Activated CD8-positive, alpha-beta T cell treated with anti-CD3 and anti-CD28 coated beads for 36 hours (primary cell): ENCODE data around the gene KRTAP5-11. TPM values are rescaled to one million over a fixed set of nuclear protein-coding genes. Genes with fewer than 3 reads are reported as not detected.
"Not testable (repeated sequence)": the region's sequence is repeated elsewhere in the genome, so short reads cannot be mapped to it uniquely, and the experiment has no call there.

ENCODE experiments used
- ATAC-seq: fragments of 200-7000 bp; cut with Tn5 transposase; one replicate; pipeline ENCODE4 v1.10.0; 2021; ENCODE audit warnings: mild to moderate bottlenecking, moderate library complexity
- CTCF ChIA-PET: fragments of 350-600 bp; sonication (Branson Sonifier 250); formaldehyde crosslinking; loops from one replicate; lab custom pipeline; 2021; ENCODE audit warnings: antibody characterized with exemption; lab: Charles Lee
- POLR2A ChIA-PET: fragments of 350-600 bp; sonication (Branson Sonifier 250); formaldehyde crosslinking; loops from one replicate; lab custom pipeline; 2021; ENCODE audit warnings: antibody characterized with exemption; lab: Charles Lee
- DNase-seq: peaks from one replicate; pipeline ENCODE4 v3.0.0-alpha.2; 2020
- H3K27ac Mint-ChIP-seq: one replicate; pipeline ENCODE4 v1.8.0; 2021; ENCODE audit warnings: mild to moderate bottlenecking, mixed read lengths
- H3K27me3 Mint-ChIP-seq: one replicate; pipeline ENCODE4 v1.8.0; 2021; ENCODE audit warnings: mixed read lengths
- H3K36me3 Mint-ChIP-seq: one replicate; pipeline ENCODE4 v1.8.0; 2021; ENCODE audit warnings: low read depth, mixed read lengths
- H3K4me1 Mint-ChIP-seq: one replicate; pipeline ENCODE4 v1.8.0; 2021; ENCODE audit warnings: low read depth, mixed read lengths
- H3K4me3 Mint-ChIP-seq: one replicate; pipeline ENCODE4 v1.8.0; 2021; ENCODE audit warnings: mild to moderate bottlenecking, moderate library complexity, mixed read lengths
- H3K9me3 Mint-ChIP-seq: one replicate; pipeline ENCODE4 v1.8.0; 2021; ENCODE audit warnings: mixed read lengths
- CTCF ChIP-seq: fragments of 200-600 bp; IDR thresholded peaks from one replicate; pipeline ENCODE4 v1.8.0; 2022; ENCODE audit warnings: antibody characterized with exemption, mild to moderate bottlenecking
- intact Hi-C: fragments of 100-400 bp; cut with micrococcal nuclease; formaldehyde crosslinking; loops from one replicate; pipeline ENCODE4 v1.10.0; 2022
- total RNA-seq, 2 experiments: library from RNA; stranded (reverse); gene quantifications; one replicate each; pipeline ENCODE4 v1.2.3, GENCODE V29; 2021

Gene KRTAP5-11
- total RNA-seq, 2 experiments from 2014 or later: not detected

GRCh38 chr11:71575723-71576424, 6.8 kb downstream of the KRTAP5-11 start:
- Mint-ChIP-seq H3K4me1 (peaks cover 4% of the 10 kb centered on the region), H3K36me3 (no peaks in the 10 kb centered on the region), H3K4me3 (no peak overlapping the region), H3K27ac (no peak overlapping the region), H3K27me3 (peaks cover 4% of the 10 kb centered on the region), H3K9me3 (no peaks in the 10 kb centered on the region)
- ChIA-PET POLR2A (no interaction called here), CTCF (no interaction called here)
- intact Hi-C loops: no loop called here
- ATAC-seq: no peak
- DNase-seq: no peak
- TF ChIP-seq CTCF: no peak

GRCh38 chr11:71574418-71574817, 8.3 kb downstream of the KRTAP5-11 start:
- POLR2A ChIA-PET: no interaction called here
- Mint-ChIP-seq H3K36me3 (no peaks in the 10 kb centered on the region), H3K27me3 (peaks cover 3% of the 10 kb centered on the region), H3K27ac (no peak overlapping the region), H3K4me3 (no peak overlapping the region), H3K9me3 (no peaks in the 10 kb centered on the region), H3K4me1 (no peaks in the 10 kb centered on the region)
- intact Hi-C loops: no loop called here
- TF ChIP-seq CTCF: no peak
- no peak for ATAC-seq
- CTCF ChIA-PET: interaction anchor here (0.7 kb wide), 1 partner anchor 11 kb away, joined by 3 read pairs; no protein-coding TSS in a partner anchor
- DNase-seq: no peak

GRCh38 chr11:71572811-71573210, 9.9 kb downstream of the KRTAP5-11 start:
- no peak for DNase-seq
- Mint-ChIP-seq H3K4me1 (no peaks in the 10 kb centered on the region), H3K27me3 (peaks cover 3% of the 10 kb centered on the region), H3K4me3 (no peak overlapping the region), H3K27ac (no peak overlapping the region), H3K36me3 (no peaks in the 10 kb centered on the region), H3K9me3 (no peaks in the 10 kb centered on the region)
- CTCF ChIA-PET: no interaction called here
- TF ChIP-seq CTCF: no peak
- POLR2A ChIA-PET: no interaction called here
- intact Hi-C loops: no loop called here
- no peak for ATAC-seq

- H3K27me3 Mint-ChIP-seq, POLR2A ChIA-PET, H3K4me1 Mint-ChIP-seq, intact Hi-C loops, H3K9me3 Mint-ChIP-seq, ATAC-seq, H3K4me3 Mint-ChIP-seq, H3K36me3 Mint-ChIP-seq, H3K27ac Mint-ChIP-seq, CTCF ChIA-PET, DNase-seq: not testable (repeated sequence)
Observed at GRCh38 chr11:71571101-71571850, 11.4 kb downstream of the KRTAP5-11 start.

- Mint-ChIP-seq H3K27me3 (peaks cover 18% of the 10 kb centered on the region), H3K27ac (no peak overlapping the region), H3K9me3 (no peaks in the 10 kb centered on the region), H3K36me3 (no peaks in the 10 kb centered on the region), H3K4me1 (no peaks in the 10 kb centered on the region), H3K4me3 (no peak overlapping the region)
- ChIA-PET POLR2A (no interaction called here), CTCF (no interaction called here)
- intact Hi-C loops: no loop called here
- no peak for DNase-seq
- no peak for TF ChIP-seq CTCF
- no peak for ATAC-seq
Observed at GRCh38 chr11:71568704-71569349, 13.8 kb downstream of the KRTAP5-11 start.

- H3K9me3 Mint-ChIP-seq, intact Hi-C loops, POLR2A ChIA-PET, H3K4me3 Mint-ChIP-seq, H3K4me1 Mint-ChIP-seq, H3K27ac Mint-ChIP-seq, CTCF ChIA-PET, H3K36me3 Mint-ChIP-seq, ATAC-seq, DNase-seq: not testable (repeated sequence)
- peaks cover 26% of the 10 kb centered on the region for H3K27me3 Mint-ChIP-seq
Observed at GRCh38 chr11:71567633-71568032, 15.0 kb downstream of the KRTAP5-11 start.

- H3K4me3 Mint-ChIP-seq, POLR2A ChIA-PET, H3K36me3 Mint-ChIP-seq, intact Hi-C loops, DNase-seq, H3K4me1 Mint-ChIP-seq, H3K27ac Mint-ChIP-seq, H3K9me3 Mint-ChIP-seq, CTCF ChIA-PET, ATAC-seq: not testable (repeated sequence)
- peaks cover 26% of the 10 kb centered on the region for H3K27me3 Mint-ChIP-seq
Observed at GRCh38 chr11:71566626-71567599, 15.8 kb downstream of the KRTAP5-11 start.
